MCF 10A (cell line): ENCODE measurements around the gene EFNB2. TPM values are rescaled to one million over a fixed set of nuclear protein-coding genes. Genes with fewer than 3 reads are reported as not detected.

Experiments used
- BruUV-seq: library from RNA; stranded (reverse); fragments of 400-500 nt; replicated peaks from 2 replicates; lab custom pipeline; 2021; lab: Mats Ljungman, UMichigan
- CTCF ChIA-PET: fragments of 300-600 bp; sonication (Branson Sonifier 250); formaldehyde crosslinking; extraction: SDS; loops from one replicate; lab custom pipeline; 2021; ENCODE audit warnings: antibody characterized with exemption, inconsistent platforms; lab: Yijun Ruan, JAX
- POLR2A ChIA-PET: fragments of 300-600, 350-650 bp; sonication (Branson Sonifier 250); formaldehyde crosslinking; extraction: SDS; loops from one replicate; lab custom pipeline; 2020; ENCODE audit warnings: antibody characterized with exemption, inconsistent platforms; lab: Yijun Ruan, JAX
- DNase-seq: peaks from one replicate; pipeline ENCODE4 v3.0.0-alpha.2; 2018; ENCODE audit not compliant: unreplicated experiment
- H3K27ac Mint-ChIP-seq: one replicate; pipeline ENCODE4 v1.8.0; 2022; ENCODE audit warnings: mild to moderate bottlenecking, low read depth, mixed read lengths; ENCODE audit not compliant: unreplicated experiment
- H3K27me3 Mint-ChIP-seq: one replicate; pipeline ENCODE4 v1.8.0; 2022; ENCODE audit warnings: mixed read lengths; ENCODE audit not compliant: insufficient read depth, unreplicated experiment
- H3K36me3 Mint-ChIP-seq: one replicate; pipeline ENCODE4 v1.8.0; 2022; ENCODE audit warnings: mild to moderate bottlenecking, moderate library complexity, mixed read lengths; ENCODE audit not compliant: insufficient read depth, unreplicated experiment
- H3K4me1 Mint-ChIP-seq: one replicate; pipeline ENCODE4 v1.8.0; 2022; ENCODE audit warnings: mixed read lengths; ENCODE audit not compliant: insufficient read depth, unreplicated experiment
- H3K4me3 Mint-ChIP-seq: one replicate; pipeline ENCODE4 v1.8.0; 2022; ENCODE audit warnings: mild to moderate bottlenecking, moderate library complexity, mixed read lengths; ENCODE audit not compliant: unreplicated experiment
- H3K9me3 Mint-ChIP-seq: one replicate; pipeline ENCODE4 v1.8.0; 2022; ENCODE audit warnings: mixed read lengths; ENCODE audit not compliant: unreplicated experiment
- CTCF ChIP-seq: fragments of 200-600 bp; IDR thresholded peaks from one replicate; pipeline ENCODE4 v1.8.0; 2022; ENCODE audit warnings: antibody characterized with exemption, mild to moderate bottlenecking; ENCODE audit not compliant: unreplicated experiment
- intact Hi-C: fragments of 100-400 bp; cut with micrococcal nuclease; formaldehyde crosslinking; loops from 2 replicates; pipeline ENCODE4 v1.14.1; 2022
- total RNA-seq: library from RNA; stranded (reverse); gene quantifications from 2 replicates; pipeline ENCODE4 v1.2.3, GENCODE V29; 2022

EFNB2 gene
- total RNA-seq, 1 experiment from 2014 or later, result 40.4 TPM

- TF ChIP-seq CTCF, result no peak
- no peak for DNase-seq
- Mint-ChIP-seq H3K36me3 (peaks cover 47% of the 10 kb centered on the region), H3K27me3 (no peaks in the 10 kb centered on the region), H3K9me3 (no peaks in the 10 kb centered on the region), H3K4me3 (no peak overlapping the region), H3K27ac (peak overlapping the region; percentile 72), H3K4me1 (peaks cover 8% of the 10 kb centered on the region)
- intact Hi-C loops, result no loop called here
- POLR2A ChIA-PET, result interaction anchor here (0.6 to 1.8 kb wide), 4 partner anchors 7 to 771 kb away, joined by 3 to 5 read pairs (median 4); no protein-coding TSS in a partner anchor
- BruUV-seq, result no TSS peak
- CTCF ChIA-PET, result no interaction called here
Measured at GRCh38 chr13:106489849-106490568, 45.5 kb downstream of the EFNB2 start.

GRCh38 chr13:106488686-106489085 lies 46.8 kb downstream of the EFNB2 start:
- no peaks in the 10 kb centered on the region for H3K9me3 Mint-ChIP-seq
- TF ChIP-seq CTCF, result no peak
- DNase-seq, result no peak
- H3K27me3 Mint-ChIP-seq, result no peaks in the 10 kb centered on the region
- peaks cover 47% of the 10 kb centered on the region for H3K36me3 Mint-ChIP-seq
- POLR2A ChIA-PET, result interaction anchor here (0.7 to 1.8 kb wide), 3 partner anchors 9 to 15 kb away, joined by 3 to 5 read pairs (median 4); no protein-coding TSS in a partner anchor
- CTCF ChIA-PET, result interaction anchor here (0.6 to 2.1 kb wide), 4 partner anchors 11 to 1348 kb away, joined by 3 to 5 read pairs (median 3); no protein-coding TSS in a partner anchor
- intact Hi-C loops, result no loop called here
- H3K4me3 Mint-ChIP-seq, result no peak overlapping the region
- H3K27ac Mint-ChIP-seq, result no peak overlapping the region
- no TSS peak for BruUV-seq
- H3K4me1 Mint-ChIP-seq, result peaks cover 8% of the 10 kb centered on the region

GRCh38 chr13:106488076-106488475 lies 47.4 kb downstream of the EFNB2 start:
- Mint-ChIP-seq H3K4me1 (peaks cover 8% of the 10 kb centered on the region), H3K27ac (no peak overlapping the region), H3K4me3 (no peak overlapping the region), H3K36me3 (peaks cover 42% of the 10 kb centered on the region), H3K9me3 (no peaks in the 10 kb centered on the region), H3K27me3 (no peaks in the 10 kb centered on the region)
- TF ChIP-seq CTCF, result no peak
- CTCF ChIA-PET, result interaction anchor here (1.0 to 2.1 kb wide), 2 partner anchors 11 to 20 kb away, joined by 3 to 5 read pairs; no protein-coding TSS in a partner anchor
- BruUV-seq, result no TSS peak
- intact Hi-C loops, result no loop called here
- POLR2A ChIA-PET, result interaction anchor here (0.7 to 1.8 kb wide), 2 partner anchors 9 to 69 kb away, joined by 3 to 4 read pairs; no protein-coding TSS in a partner anchor
- no peak for DNase-seq

GRCh38 chr13:106487129-106487528 lies 48.3 kb downstream of the EFNB2 start:
- POLR2A ChIA-PET, result interaction anchor here (0.6 to 0.7 kb wide), 3 partner anchors 68 to 354 kb away, joined by 3 read pairs; no protein-coding TSS in a partner anchor
- CTCF ChIA-PET, result no interaction called here
- Mint-ChIP-seq H3K4me3 (no peak overlapping the region), H3K4me1 (peaks cover 8% of the 10 kb centered on the region), H3K27me3 (no peaks in the 10 kb centered on the region), H3K9me3 (no peaks in the 10 kb centered on the region), H3K36me3 (peaks cover 32% of the 10 kb centered on the region), H3K27ac (no peak overlapping the region)
- no TSS peak for BruUV-seq
- DNase-seq, result no peak
- TF ChIP-seq CTCF, result no peak
- intact Hi-C loops, result no loop called here
